Thoracic aorta (tissue), 2 donors: Measurements from ENCODE around the gene SNRPN. TPM values are rescaled to one million over a fixed set of nuclear protein-coding genes. Genes with fewer than 3 reads are reported as not detected.
A peak's percentile ranks its signal among the peaks of the same experiment; 100 is the strongest.
"Not testable (repeated sequence)": the region's sequence is repeated elsewhere in the genome, so short reads cannot be mapped to it uniquely, and the experiment has no call there.

Experiments
- ATAC-seq: fragments of 150-250 bp; one replicate; pipeline ENCODE4 v1.8.0; 2017; ENCODE audit warnings: low read depth; ENCODE audit not compliant: insufficient number of reproducible peaks, low FRiP score
- DNase-seq: peaks from one replicate; pipeline ENCODE4 v3.0.0-alpha.2; 2020; ENCODE audit warnings: low spot score
- H3K27ac ChIP-seq, 2 donors: fragments of 200-600 bp; sonication (generic); 1 replicate in 1 of 2; 2 replicates in 1 of 2; pipeline ENCODE4 v1.5.1; 2016; ENCODE audit warnings: mild to moderate bottlenecking in 2 of 2, moderate library complexity in 2 of 2
- H3K27me3 ChIP-seq: fragments of 200-600 bp; sonication (generic); replicated peaks from 2 replicates; pipeline ENCODE4 v1.6.0; 2016; ENCODE audit warnings: mild to moderate bottlenecking; ENCODE audit not compliant: insufficient read depth
- H3K36me3 ChIP-seq: fragments of 200-600 bp; sonication (generic); one replicate; pipeline ENCODE4 v1.5.1; 2016
- H3K4me1 ChIP-seq, 2 donors: fragments of 200-600 bp; sonication (generic); 1 replicate in 1 of 2; 2 replicates in 1 of 2; pipeline versions ENCODE4 v1.5.1 to v1.6.0; 2016; ENCODE audit warnings: low read depth in 2 of 2, mild to moderate bottlenecking in 1 of 2; ENCODE audit not compliant: control insufficient read depth in 1 of 2
- H3K4me3 ChIP-seq: fragments of 200-600 bp; sonication (generic); 2 replicates; pipeline ENCODE4 v1.5.1; 2016; ENCODE audit warnings: mild to moderate bottlenecking
- H3K9me3 ChIP-seq: fragments of 200-600 bp; sonication (generic); 2 replicates; pipeline ENCODE4 v1.5.1; 2016
- total RNA-seq, 2 donors: library from RNA; depleted of rRNA; stranded (reverse); fragments of >200 nt; gene quantifications; one replicate each; pipeline versions ENCODE4 v1.1.0 to v1.2.3, GENCODE V29; 2016
- TF ChIP-seq, protein P1 (sequence below): fragments of 200-600 bp; sonication (generic); IDR thresholded peaks from one replicate; pipeline ENCODE4 v1.5.1; 2019; ENCODE audit warnings: antibody characterized with exemption

Gene SNRPN
- total RNA-seq, 2 donors from 2014 or later, result 192 to 232 TPM

DNA sequence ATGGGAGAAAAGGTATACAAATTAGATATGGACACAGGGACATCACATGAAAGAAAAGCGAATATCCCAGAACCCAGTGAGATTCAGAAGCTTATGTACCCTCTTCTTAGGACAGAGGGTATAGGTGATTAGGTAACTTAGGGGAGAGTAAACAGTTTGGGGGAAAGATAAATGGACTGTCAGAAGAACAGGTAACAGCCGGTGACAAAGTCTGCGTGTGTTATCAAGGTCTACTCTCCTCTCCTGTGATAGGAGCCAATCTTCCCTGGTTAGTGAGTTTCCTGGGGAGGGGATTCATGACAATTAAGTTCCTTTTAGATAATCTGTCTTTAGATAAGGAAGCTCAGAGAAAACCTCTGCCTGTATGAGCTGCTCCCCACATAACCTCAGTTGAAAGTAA is 30.6 kb upstream of the SNRPN start:
- H3K4me1 ChIP-seq, result no peaks in the 10 kb centered on the region
- no peak for ATAC-seq
- no peaks in the 10 kb centered on the region for H3K9me3 ChIP-seq
- no peaks in the 10 kb centered on the region for H3K36me3 ChIP-seq
- TF ChIP-seq, protein P1, sequence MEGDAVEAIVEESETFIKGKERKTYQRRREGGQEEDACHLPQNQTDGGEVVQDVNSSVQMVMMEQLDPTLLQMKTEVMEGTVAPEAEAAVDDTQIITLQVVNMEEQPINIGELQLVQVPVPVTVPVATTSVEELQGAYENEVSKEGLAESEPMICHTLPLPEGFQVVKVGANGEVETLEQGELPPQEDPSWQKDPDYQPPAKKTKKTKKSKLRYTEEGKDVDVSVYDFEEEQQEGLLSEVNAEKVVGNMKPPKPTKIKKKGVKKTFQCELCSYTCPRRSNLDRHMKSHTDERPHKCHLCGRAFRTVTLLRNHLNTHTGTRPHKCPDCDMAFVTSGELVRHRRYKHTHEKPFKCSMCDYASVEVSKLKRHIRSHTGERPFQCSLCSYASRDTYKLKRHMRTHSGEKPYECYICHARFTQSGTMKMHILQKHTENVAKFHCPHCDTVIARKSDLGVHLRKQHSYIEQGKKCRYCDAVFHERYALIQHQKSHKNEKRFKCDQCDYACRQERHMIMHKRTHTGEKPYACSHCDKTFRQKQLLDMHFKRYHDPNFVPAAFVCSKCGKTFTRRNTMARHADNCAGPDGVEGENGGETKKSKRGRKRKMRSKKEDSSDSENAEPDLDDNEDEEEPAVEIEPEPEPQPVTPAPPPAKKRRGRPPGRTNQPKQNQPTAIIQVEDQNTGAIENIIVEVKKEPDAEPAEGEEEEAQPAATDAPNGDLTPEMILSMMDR, result no peak
- no peaks in the 10 kb centered on the region for H3K27me3 ChIP-seq
- no peak for DNase-seq
- peak overlapping the region in 1 of 2 donors; percentile 23 for H3K27ac ChIP-seq
- H3K4me3 ChIP-seq, result no peak overlapping the region

DNA sequence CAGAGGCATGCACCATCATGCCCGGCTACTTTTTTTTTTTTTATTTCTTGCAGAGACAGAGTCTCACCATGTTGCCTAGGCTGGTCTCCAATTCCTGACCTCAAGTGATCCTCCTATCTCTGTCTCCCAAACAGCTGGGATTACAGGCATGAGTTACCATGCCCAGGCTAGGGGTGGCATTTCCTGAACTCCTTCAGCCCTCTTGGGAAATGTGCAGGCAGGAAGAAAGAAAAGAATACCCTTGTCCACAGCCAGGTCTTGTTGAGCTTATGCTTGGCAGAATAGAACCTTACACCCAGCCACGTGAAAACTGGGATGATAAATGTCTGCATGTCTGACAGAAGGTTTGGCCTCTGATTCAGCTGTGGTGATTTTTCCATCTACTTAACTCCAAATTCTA is 30.2 kb upstream of the SNRPN start:
- no peak for ATAC-seq
- no peak overlapping the region for H3K4me3 ChIP-seq
- no peaks in the 10 kb centered on the region for H3K36me3 ChIP-seq
- DNase-seq, result no peak
- TF ChIP-seq, protein P1, result no peak
- H3K27me3 ChIP-seq, result no peaks in the 10 kb centered on the region
- H3K4me1 ChIP-seq, result no peaks in the 10 kb centered on the region
- no peaks in the 10 kb centered on the region for H3K9me3 ChIP-seq
- peak overlapping the region; percentile 23 to 37 for H3K27ac ChIP-seq

DNA sequence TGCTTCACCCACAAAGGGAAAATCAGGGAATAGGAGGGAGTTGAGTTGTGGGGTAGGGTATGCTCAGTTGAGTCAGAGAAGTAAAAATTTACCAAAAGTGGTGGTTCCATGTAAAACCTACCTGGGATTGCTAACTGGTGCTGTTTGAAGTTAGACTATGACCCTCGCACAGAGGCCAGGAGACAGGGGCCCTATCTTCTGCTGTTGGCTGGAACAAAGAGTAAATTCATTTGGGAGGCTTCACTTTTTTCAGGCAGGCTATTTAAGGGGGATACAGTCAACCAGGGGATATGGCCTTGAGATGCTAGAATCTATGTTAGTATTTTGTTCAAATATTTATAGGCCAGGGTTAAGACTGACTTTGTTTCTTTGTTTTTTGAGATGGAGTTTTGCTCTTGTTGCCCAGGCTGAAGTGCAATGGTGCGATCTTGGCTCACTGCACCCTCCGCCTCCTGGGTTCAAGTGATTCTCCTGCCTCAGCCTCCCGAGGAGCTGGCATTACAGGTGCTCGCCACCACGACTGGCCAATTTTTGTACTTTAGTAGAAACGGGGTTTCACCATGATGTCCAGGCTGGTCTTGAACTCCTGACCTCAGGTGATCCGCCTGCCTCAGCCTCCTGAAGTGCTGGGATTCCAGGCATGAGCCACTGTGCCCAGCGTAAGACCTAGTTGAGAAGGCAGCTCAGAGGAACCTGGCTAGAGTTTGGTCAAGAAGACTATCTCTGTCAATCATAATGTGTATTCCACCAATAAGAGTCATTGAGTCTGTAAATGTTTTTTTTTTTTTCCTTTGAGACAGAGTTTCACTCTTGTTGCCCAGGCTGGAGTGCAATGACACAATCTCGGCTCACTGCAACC is 22.7 kb upstream of the SNRPN start:
- H3K27ac ChIP-seq, ATAC-seq, H3K9me3 ChIP-seq, H3K27me3 ChIP-seq, H3K4me3 ChIP-seq, H3K4me1 ChIP-seq, DNase-seq, H3K36me3 ChIP-seq: not testable (repeated sequence)

DNA sequence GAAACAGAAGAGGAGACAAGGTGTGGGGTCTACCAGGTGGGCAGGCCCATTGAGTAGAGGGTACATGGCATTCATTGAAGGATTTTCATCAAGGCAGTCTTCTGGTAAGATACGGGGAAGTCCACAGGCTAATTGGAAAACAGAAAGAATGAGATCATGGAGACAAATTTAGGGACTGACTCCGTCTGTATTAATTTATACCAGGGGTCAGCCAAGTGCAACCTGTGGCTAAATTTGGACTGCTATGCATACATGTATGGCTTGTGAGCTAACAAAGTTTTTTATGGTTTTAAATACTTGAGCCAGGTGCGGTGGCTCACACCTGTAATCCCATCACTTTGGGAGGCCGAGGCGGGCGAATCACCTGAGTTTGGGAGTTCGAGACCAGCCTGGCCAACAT is 21.1 kb upstream of the SNRPN start:
- peaks cover 5 to 9% of the 10 kb centered on the region in 2 donors for H3K4me1 ChIP-seq
- TF ChIP-seq, protein P1, result no peak
- H3K27me3 ChIP-seq, result no peaks in the 10 kb centered on the region
- no peak for DNase-seq
- H3K36me3 ChIP-seq, result no peaks in the 10 kb centered on the region
- peak overlapping the region in 1 of 2 donors; percentile 58 for H3K27ac ChIP-seq
- H3K9me3 ChIP-seq, result no peaks in the 10 kb centered on the region
- no peak overlapping the region for H3K4me3 ChIP-seq
- ATAC-seq, result peak; percentile 80

DNA sequence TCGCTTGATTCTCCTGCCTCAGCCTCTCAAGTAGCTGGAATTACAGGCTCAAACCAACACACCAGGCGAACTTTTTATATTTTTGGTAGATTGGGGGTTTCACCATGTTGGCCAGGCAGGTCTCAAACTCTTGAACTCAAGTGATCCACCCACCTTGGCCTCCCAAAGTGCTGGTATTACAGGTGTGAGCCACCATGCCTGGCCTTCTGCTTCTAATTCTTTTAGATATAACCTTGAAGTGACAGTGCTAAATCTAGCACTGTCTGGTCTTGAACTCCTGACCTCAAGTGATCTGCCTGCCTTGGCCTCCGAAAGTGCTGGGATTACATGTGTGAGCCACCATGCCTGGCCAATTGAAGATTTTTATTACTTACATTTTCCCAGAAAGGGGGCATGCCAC is 16.6 kb upstream of the SNRPN start:
- not testable (repeated sequence) for DNase-seq, ATAC-seq

DNA sequence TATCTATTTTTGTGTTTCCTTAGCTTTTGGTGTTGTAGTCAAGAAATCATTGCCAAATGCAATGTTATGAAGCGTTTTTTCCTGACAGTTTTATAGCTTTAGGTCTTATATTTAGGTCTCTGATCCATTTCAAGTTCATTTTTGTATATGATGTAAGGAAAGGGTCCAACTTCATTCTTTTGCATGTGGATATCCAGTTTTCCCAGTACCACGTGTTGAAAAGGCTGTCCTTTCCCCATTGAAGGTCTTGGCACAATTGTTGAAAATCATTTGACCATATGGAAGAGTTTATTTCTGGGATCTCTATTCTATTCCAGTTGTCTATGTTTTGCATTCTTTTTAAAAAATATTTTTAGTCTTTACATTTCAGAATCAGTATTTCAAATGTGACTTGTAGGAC is 14.6 kb upstream of the SNRPN start:
- TF ChIP-seq, protein P1, result no peak
- DNase-seq (no peak), ATAC-seq (no peak)
- Histone ChIP-seq H3K4me3 (no peak overlapping the region), H3K27me3 (no peaks in the 10 kb centered on the region), H3K9me3 (no peaks in the 10 kb centered on the region), H3K27ac (no peak overlapping the region), H3K36me3 (no peaks in the 10 kb centered on the region), H3K4me1 (peaks cover 0 to 14% of the 10 kb centered on the region in 2 donors)

More for the DNA sequence above, 16.6 kb upstream of the SNRPN start:
- H3K27ac ChIP-seq, H3K4me3 ChIP-seq, H3K9me3 ChIP-seq, H3K36me3 ChIP-seq, H3K27me3 ChIP-seq: not testable (repeated sequence)
- H3K4me1 ChIP-seq, result peaks cover 5 to 16% of the 10 kb centered on the region in 2 donors
